Loucy (cell line): ENCODE data around the gene EPHA6.

Experiments
- H2AFZ ChIP-seq: fragments of 200-600 bp; sonication (generic); 2 replicates; pipeline ENCODE4 v1.6.0; 2016; ENCODE audit warnings: antibody characterized with exemption, mild to moderate bottlenecking, low read length, moderate library complexity
- H3F3A ChIP-seq: fragments of 200-600 bp; 2 replicates; pipeline ENCODE4 v1.6.0; 2016; ENCODE audit warnings: antibody characterized with exemption, low read depth, mild to moderate bottlenecking
- H3K27me3 ChIP-seq: fragments of 200-600 bp; sonication (generic); 2 replicates; pipeline ENCODE4 v1.6.1; 2014; ENCODE audit warnings: low read length, mild to moderate bottlenecking; ENCODE audit not compliant: insufficient read depth, poor library complexity, severe bottlenecking
- H3K36me3 ChIP-seq: fragments of 200-600 bp; sonication (generic); 2 replicates; pipeline ENCODE4 v1.6.1; 2016; ENCODE audit warnings: low read length; ENCODE audit not compliant: insufficient read depth
- H3K4me1 ChIP-seq: fragments of 200-600 bp; sonication (generic); 2 replicates; pipeline ENCODE4 v1.5.1; 2014; ENCODE audit warnings: low read length, mild to moderate bottlenecking; ENCODE audit not compliant: insufficient read depth, poor library complexity, severe bottlenecking
- H3K4me2 ChIP-seq: fragments of 200-600 bp; sonication (generic); 2 replicates; pipeline ENCODE4 v1.6.0; 2014; ENCODE audit warnings: antibody characterized with exemption, low read length, low read depth, mild to moderate bottlenecking; ENCODE audit not compliant: poor library complexity, severe bottlenecking
- H3K4me3 ChIP-seq: fragments of 200-600 bp; sonication (generic); 2 replicates; pipeline ENCODE4 v1.5.1; 2014; ENCODE audit warnings: low read length, mild to moderate bottlenecking, mixed read lengths; ENCODE audit not compliant: poor library complexity, severe bottlenecking
- H3K79me2 ChIP-seq: fragments of 200-600 bp; sonication (generic); 2 replicates; pipeline ENCODE4 v1.6.1; 2014; ENCODE audit warnings: low read length; ENCODE audit not compliant: insufficient read depth
- H3K9ac ChIP-seq: fragments of 200-600 bp; sonication (generic); 2 replicates; pipeline ENCODE4 v1.6.0; 2014; ENCODE audit warnings: mild to moderate bottlenecking, low read depth, low read length, moderate library complexity; ENCODE audit not compliant: poor library complexity, severe bottlenecking
- H3K9me2 ChIP-seq: fragments of 200-600 bp; sonication (generic); replicated peaks from 2 replicates; pipeline ENCODE4 v1.6.1; 2016; ENCODE audit warnings: low read depth, low read length, mixed read lengths
- H3K9me3 ChIP-seq: fragments of 200-600 bp; sonication (generic); 2 replicates; pipeline ENCODE4 v1.6.1; 2014; ENCODE audit warnings: mild to moderate bottlenecking, antibody characterized with exemption, low read length, low read depth; ENCODE audit not compliant: insufficient read depth
- H4K20me1 ChIP-seq: fragments of 200-600 bp; sonication (generic); 2 replicates; pipeline ENCODE4 v1.6.0; 2014; ENCODE audit warnings: antibody characterized with exemption, low read length, mild to moderate bottlenecking; ENCODE audit not compliant: insufficient read depth, poor library complexity, severe bottlenecking
- CTCF ChIP-seq: fragments of 200-600 bp; sonication (generic); conservative IDR thresholded peaks from 2 replicates; pipeline ENCODE4 v1.5.1; 2014; ENCODE audit warnings: mild to moderate bottlenecking, antibody characterized with exemption, low read length
- EZH2phosphoT487 ChIP-seq: fragments of 200-600 bp; IDR thresholded peaks from 2 replicates; pipeline ENCODE4 v1.6.1; 2018; ENCODE audit warnings: antibody characterized with exemption, mild to moderate bottlenecking, moderate library complexity, borderline replicate concordance

Gene EPHA6

GRCh38 chr3:97689962-97690361 lies 875.6 kb downstream of the EPHA6 start:
- no peak overlapping the region for H2AFZ ChIP-seq
- H3K9ac ChIP-seq: no peak overlapping the region
- no peak for TF ChIP-seq EZH2phosphoT487
- TF ChIP-seq CTCF: no peak

GRCh38 chr3:97691354-97691753 lies 877.0 kb downstream of the EPHA6 start:
- H4K20me1 ChIP-seq: no peaks in the 10 kb centered on the region
- no peaks in the 10 kb centered on the region for H3K4me1 ChIP-seq
- no peaks in the 10 kb centered on the region for H3K36me3 ChIP-seq
- no peaks in the 10 kb centered on the region for H3K9me2 ChIP-seq
- TF ChIP-seq EZH2phosphoT487 (no peak), CTCF (no peak)
- H3K79me2 ChIP-seq: no peaks in the 10 kb centered on the region
- no peaks in the 10 kb centered on the region for H3F3A ChIP-seq
- H3K9me3 ChIP-seq: no peaks in the 10 kb centered on the region
- no peak overlapping the region for H2AFZ ChIP-seq
- H3K4me3 ChIP-seq: no peak overlapping the region
- H3K27me3 ChIP-seq: no peaks in the 10 kb centered on the region
- no peak overlapping the region for H3K9ac ChIP-seq
- H3K4me2 ChIP-seq: no peak overlapping the region

More at GRCh38 chr3:97689962-97690361, 875.6 kb downstream of the EPHA6 start:
- Histone ChIP-seq H3K4me1 (no peaks in the 10 kb centered on the region), H3K4me2 (no peak overlapping the region), H3K36me3 (no peaks in the 10 kb centered on the region), H3K9me2 (no peaks in the 10 kb centered on the region), H3K9me3 (no peaks in the 10 kb centered on the region), H3F3A (no peaks in the 10 kb centered on the region), H3K27me3 (no peaks in the 10 kb centered on the region), H3K79me2 (no peaks in the 10 kb centered on the region), H3K4me3 (no peak overlapping the region), H4K20me1 (no peaks in the 10 kb centered on the region)

- H4K20me1 ChIP-seq: no peaks in the 10 kb centered on the region
- no peak overlapping the region for H3K4me3 ChIP-seq
- H3K4me2 ChIP-seq: no peak overlapping the region
- no peak overlapping the region for H3K9ac ChIP-seq
- no peaks in the 10 kb centered on the region for H3K27me3 ChIP-seq
- H3K4me1 ChIP-seq: no peaks in the 10 kb centered on the region
- no peak overlapping the region for H2AFZ ChIP-seq
- H3K9me2 ChIP-seq: no peaks in the 10 kb centered on the region
- no peaks in the 10 kb centered on the region for H3F3A ChIP-seq
- no peaks in the 10 kb centered on the region for H3K79me2 ChIP-seq
- no peak for TF ChIP-seq CTCF
- TF ChIP-seq EZH2phosphoT487: no peak
- H3K9me3 ChIP-seq: no peaks in the 10 kb centered on the region
- no peaks in the 10 kb centered on the region for H3K36me3 ChIP-seq
Measured at GRCh38 chr3:97692389-97692788, 878.0 kb downstream of the EPHA6 start.
